Progenitor cell of endocrine pancreas (in vitro differentiated cells): ENCODE data around the gene TMEM269. TPM values are rescaled to one million over a fixed set of nuclear protein-coding genes. Genes with fewer than 3 reads are reported as not detected.

Experiments
- DNase-seq: peaks from one replicate; pipeline ENCODE4 v3.0.0; 2021; ENCODE audit warnings: low spot score; ENCODE audit not compliant: unreplicated experiment
- H3K27ac Mint-ChIP-seq: 2 replicates; pipeline ENCODE4 v1.8.0; 2021; ENCODE audit warnings: mild to moderate bottlenecking, moderate library complexity, mixed read lengths
- H3K27me3 Mint-ChIP-seq: 2 replicates; pipeline ENCODE4 v1.8.0; 2021; ENCODE audit warnings: mixed read lengths
- H3K36me3 Mint-ChIP-seq: 2 replicates; pipeline ENCODE4 v1.8.0; 2022; ENCODE audit warnings: mixed read lengths; ENCODE audit not compliant: insufficient read depth
- H3K4me1 Mint-ChIP-seq: 2 replicates; pipeline ENCODE4 v1.8.0; 2021; ENCODE audit warnings: low read depth, mixed read lengths
- H3K4me3 Mint-ChIP-seq: 2 replicates; pipeline ENCODE4 v1.8.0; 2021; ENCODE audit warnings: low read depth, mild to moderate bottlenecking, moderate library complexity, mixed read lengths
- H3K9me3 Mint-ChIP-seq: 2 replicates; pipeline ENCODE4 v1.8.0; 2021; ENCODE audit warnings: low read depth, mixed read lengths
- CTCF ChIP-seq: fragments of 200-600 bp; sonication (generic); IDR thresholded peaks from one replicate; pipeline ENCODE4 v1.5.0; 2021; ENCODE audit warnings: antibody characterized with exemption, mild to moderate bottlenecking; ENCODE audit not compliant: unreplicated experiment
- total RNA-seq: library from RNA; stranded (reverse); gene quantifications from 2 replicates; pipeline ENCODE4 v1.2.1, GENCODE V29; 2021

TMEM269 gene
- total RNA-seq, 1 donor from 2014 or later: 0.48 TPM

DNA sequence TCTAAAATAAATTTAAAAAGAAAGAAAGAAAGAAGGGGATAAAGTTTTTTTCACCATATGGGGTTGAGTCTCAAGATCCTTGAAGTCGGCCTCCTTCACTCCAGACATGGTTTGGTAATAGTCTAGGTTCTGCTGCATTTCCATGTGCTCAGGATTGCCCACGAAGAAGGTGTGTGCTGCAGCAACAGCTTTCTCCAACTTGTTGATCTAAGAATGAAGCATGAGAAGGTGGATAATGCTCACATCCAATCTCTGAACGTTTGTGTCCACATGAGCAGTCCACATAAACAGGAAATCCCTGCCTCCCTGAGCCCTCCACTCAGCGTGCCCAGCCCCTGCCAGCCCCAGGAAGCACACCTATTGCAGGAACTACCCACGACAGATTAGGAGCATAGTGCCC is 22.5 kb upstream of the TMEM269 start:
- Mint-ChIP-seq H3K4me3 (no peak overlapping the region), H3K4me1 (no peaks in the 10 kb centered on the region), H3K27me3 (no peaks in the 10 kb centered on the region), H3K9me3 (no peaks in the 10 kb centered on the region), H3K27ac (no peak overlapping the region), H3K36me3 (peaks cover 2% of the 10 kb centered on the region)
- no peak for TF ChIP-seq CTCF
- DNase-seq: no peak

- no peak for TF ChIP-seq CTCF
- Mint-ChIP-seq H3K27ac (no peak overlapping the region), H3K36me3 (peaks cover 4% of the 10 kb centered on the region), H3K4me3 (no peak overlapping the region), H3K9me3 (no peaks in the 10 kb centered on the region), H3K27me3 (no peaks in the 10 kb centered on the region), H3K4me1 (peaks cover 9% of the 10 kb centered on the region)
- DNase-seq: no peak
Observed at GRCh38 chr1:42765269-42765668, 19.5 kb upstream of the TMEM269 start.

GRCh38 chr1:42765832-42766740 is 18.7 kb upstream of the TMEM269 start:
- Mint-ChIP-seq H3K4me3 (no peak overlapping the region), H3K9me3 (no peaks in the 10 kb centered on the region), H3K27me3 (no peaks in the 10 kb centered on the region), H3K4me1 (peaks cover 9% of the 10 kb centered on the region), H3K36me3 (peaks cover 7% of the 10 kb centered on the region), H3K27ac (no peak overlapping the region)
- DNase-seq: no peak
- TF ChIP-seq CTCF: peak; percentile 53

GRCh38 chr1:42766741-42767509 is 17.9 kb upstream of the TMEM269 start, which contains the start of the genes C1orf50 and P3H1:
C1orf50 (plus strand) TSS chr1:42767249; CDS start chr1:42767312, 63 bp downstream.
P3H1 (minus strand) TSS chr1:42767028; CDS start chr1:42766971, 57 bp downstream.
- Mint-ChIP-seq H3K27ac (peak within 1 kb of the TSS; percentile 96), H3K4me3 (no peak within 1 kb of the TSS), H3K4me1 (peaks cover 9% of the 10 kb centered on the region), H3K9me3 (no peaks in the 10 kb centered on the region), H3K36me3 (peaks cover 8% of the 10 kb centered on the region), H3K27me3 (no peaks in the 10 kb centered on the region)
- DNase-seq: peak; percentile 99
- no peak for TF ChIP-seq CTCF

- no peak for DNase-seq
- Mint-ChIP-seq H3K4me1 (peaks cover 9% of the 10 kb centered on the region), H3K27ac (peak overlapping the region; percentile 96), H3K9me3 (no peaks in the 10 kb centered on the region), H3K27me3 (no peaks in the 10 kb centered on the region), H3K36me3 (peaks cover 11% of the 10 kb centered on the region), H3K4me3 (no peak overlapping the region)
- no peak for TF ChIP-seq CTCF
Observed at GRCh38 chr1:42767510-42768000, 17.2 kb upstream of the TMEM269 start.
